GM21528 (cell line): ENCODE data around the gene STK11.
"Not testable (repeated sequence)": the region's sequence is repeated elsewhere in the genome, so short reads cannot be mapped to it uniquely, and the experiment has no call there.

Experiments used
- ATAC-seq: cut with Tn5 transposase; IDR thresholded peaks from one replicate; pipeline ENCODE4 v1.9.1; 2021; ENCODE audit warnings: mild to moderate bottlenecking, moderate library complexity; ENCODE audit not compliant: unreplicated experiment, low FRiP score

Gene STK11

DNA sequence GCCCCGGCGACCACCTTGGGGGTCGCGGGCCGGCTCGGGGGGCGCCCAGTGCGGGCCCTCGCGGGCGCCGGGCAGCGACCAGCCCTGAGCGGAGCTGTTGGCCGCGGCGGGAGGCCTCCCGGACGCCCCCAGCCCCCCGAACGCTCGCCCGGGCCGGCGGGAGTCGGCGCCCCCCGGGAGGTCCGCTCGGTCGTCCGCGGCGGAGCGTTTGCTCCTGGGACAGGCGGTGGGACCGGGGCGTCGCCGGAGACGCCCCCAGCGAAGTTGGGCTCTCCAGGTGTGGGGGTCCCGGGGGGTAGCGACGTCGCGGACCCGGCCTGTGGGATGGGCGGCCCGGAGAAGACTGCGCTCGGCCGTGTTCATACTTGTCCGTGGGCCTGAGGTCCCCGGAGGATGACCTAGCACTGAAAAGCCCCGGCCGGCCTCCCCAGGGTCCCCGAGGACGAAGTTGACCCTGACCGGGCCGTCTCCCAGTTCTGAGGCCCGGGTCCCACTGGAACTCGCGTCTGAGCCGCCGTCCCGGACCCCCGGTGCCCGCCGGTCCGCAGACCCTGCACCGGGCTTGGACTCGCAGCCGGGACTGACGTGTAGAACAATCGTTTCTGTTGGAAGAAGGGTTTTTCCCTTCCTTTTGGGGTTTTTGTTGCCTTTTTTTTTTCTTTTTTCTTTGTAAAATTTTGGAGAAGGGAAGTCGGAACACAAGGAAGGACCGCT is 729 bp downstream of the STK11 start:
- ATAC-seq = no peak

DNA sequence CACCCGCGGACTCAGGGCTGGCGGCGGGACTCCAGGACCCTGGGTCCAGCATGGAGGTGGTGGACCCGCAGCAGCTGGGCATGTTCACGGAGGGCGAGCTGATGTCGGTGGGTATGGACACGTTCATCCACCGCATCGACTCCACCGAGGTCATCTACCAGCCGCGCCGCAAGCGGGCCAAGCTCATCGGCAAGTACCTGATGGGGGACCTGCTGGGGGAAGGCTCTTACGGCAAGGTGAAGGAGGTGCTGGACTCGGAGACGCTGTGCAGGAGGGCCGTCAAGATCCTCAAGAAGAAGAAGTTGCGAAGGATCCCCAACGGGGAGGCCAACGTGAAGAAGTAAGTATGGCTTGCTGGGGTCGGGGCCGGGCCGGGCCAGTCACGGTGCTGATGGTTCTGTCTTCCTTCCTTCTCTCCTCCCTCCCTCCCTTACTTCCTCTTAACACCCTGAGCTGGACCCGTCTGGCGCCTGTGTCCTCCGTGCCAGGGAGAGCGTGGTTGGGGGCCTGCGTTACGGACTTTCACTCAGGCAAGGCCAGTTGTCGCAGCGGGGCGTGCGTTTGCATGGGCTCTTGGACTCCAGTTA is 1.4 kb downstream of the STK11 start:
- no peak for ATAC-seq

DNA sequence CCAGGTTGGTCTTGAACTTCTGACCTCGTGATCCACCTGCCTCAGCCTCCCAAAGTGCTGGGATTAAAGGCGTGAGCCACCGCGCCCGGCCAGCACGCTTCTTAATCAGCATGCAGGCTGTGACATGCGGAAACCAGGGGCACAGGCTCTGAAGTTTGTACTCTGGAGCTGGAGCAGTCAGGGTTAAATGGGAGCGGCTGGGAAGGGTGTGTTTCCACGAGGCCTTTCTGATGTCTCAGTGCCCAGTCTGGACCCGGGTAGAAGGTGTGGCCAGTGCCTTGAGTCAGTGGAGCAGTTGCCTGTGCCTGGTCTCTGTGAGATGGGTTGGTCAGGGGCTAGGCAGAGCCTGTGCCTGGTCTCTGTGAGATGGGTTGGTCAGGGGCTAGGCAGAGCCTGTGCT is 3.3 kb downstream of the STK11 start:
- not testable (repeated sequence) for ATAC-seq

DNA sequence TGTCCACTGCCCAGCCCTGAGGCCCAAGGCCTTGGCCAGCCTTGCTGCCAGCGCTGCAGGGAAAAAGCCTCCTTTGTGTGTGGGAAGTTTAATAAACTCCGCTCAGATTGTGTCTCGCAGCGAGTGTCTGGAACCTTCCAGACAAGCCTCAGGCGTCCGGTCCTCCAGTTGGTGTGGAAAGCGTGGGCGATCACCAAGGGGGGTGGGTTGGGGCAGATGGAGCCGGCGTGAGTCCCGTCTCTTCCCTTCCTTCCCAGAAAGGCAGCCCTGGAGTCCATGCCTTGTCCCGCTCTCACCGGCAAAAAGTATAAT is 4.6 kb downstream of the STK11 start:
- no peak for ATAC-seq

DNA sequence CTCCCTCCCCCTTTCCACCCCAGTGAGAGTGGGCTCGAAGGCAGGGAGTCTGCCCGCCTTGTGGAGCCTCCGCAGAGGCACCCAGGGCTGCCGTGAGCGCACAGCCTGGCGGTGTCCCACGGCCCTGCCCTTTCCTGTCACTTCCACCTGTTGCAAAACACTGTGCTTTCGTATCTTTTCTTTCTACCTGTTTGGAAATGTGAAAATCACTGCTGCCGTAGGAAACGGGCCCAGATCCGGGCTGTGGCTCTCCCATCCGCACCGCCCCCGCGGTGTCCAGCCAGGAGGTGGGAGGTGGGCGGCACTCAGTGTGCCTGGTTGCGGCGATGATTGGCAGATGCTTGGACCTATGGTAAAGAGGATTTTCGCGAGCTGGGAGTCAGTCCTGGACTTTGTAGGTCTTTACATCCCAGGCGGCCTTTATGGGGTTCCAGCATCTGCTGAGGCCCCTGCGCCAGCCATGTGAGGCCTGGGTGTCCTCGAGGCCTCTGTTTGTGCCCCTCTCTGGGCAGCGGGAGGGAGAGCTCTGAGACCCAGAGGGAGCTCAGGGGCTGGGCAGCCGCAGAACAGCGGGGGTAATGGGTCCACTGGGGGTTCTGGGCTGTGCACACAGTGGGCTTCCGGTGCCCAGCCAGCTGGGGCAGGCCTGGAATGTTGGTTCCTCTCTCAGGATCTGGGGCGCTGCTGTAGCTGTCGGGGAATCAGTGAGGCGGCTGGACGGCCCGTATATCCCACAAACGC is 6.1 kb downstream of the STK11 start:
- no peak for ATAC-seq

DNA sequence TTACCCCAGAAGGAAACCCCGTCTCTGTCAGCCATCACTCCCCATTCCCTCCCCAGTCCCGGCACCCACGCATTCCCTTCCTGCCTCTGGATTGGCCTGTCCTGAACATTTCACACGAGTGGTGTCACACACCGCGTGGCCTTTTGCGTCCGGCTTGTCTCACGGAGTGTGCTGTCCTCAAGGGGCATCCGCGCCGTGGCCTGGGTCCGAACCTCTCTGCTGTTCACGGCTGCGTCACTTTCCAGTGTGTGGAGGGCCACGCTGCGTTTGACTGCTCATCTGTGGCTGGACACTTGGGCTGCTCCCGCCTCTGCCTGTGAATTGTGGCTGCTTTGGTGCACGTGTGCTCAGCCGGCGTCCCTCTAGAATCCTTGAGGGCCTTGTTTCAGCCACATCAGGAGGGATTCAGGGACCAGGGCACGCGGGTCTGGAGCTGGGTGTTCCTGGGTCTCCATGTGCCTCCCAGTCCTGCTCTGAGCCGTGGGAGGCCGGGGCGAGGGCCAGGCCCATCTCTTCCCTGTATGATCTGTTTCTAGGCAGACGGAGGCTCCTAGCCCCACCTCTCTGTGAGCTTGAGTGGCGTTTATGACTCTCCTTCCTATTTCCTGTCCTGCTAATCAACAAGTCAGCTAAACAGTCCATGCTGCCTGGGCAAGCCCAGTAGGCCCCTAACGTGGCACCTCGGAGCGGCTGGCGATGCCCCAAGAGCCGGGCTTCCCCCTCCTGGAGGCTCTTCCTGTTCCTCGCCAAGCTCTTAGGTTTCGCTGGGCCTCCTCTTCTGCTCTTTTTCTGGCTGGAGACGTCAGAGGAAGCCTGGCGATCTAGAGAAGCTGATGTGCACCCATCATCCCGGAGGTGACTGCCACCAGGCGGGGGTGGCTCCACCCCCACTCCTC is 8.1 kb downstream of the STK11 start:
- ATAC-seq = no peak

DNA sequence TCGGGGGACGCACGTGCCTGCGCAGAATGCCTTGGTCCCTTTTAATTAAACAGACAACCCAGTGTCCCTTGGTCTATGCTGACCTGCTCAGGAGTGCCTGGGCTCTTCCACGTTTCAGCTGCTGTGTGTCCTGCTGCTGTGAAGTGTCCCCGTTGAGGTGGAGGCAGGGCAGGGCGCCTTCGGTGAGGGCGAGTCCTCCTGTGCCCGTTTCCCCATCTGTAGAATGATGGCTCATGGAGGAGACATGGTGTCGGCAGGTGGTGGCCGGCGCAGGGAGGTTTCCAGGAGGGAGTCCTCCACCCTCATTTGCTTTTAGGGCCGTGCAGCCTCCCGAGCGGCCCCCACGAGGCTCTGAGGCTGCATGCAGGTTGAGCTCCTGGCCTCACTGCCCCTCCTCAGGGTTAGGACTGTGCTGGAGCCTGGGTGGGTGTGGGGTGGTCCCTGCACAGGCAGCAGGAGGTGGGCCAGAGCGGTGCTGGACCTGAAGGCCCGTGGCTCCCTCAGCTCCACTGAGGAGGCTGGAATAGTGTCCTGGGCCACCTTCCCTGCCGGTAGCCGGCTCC is 8.8 kb downstream of the STK11 start:
- ATAC-seq = no peak

DNA sequence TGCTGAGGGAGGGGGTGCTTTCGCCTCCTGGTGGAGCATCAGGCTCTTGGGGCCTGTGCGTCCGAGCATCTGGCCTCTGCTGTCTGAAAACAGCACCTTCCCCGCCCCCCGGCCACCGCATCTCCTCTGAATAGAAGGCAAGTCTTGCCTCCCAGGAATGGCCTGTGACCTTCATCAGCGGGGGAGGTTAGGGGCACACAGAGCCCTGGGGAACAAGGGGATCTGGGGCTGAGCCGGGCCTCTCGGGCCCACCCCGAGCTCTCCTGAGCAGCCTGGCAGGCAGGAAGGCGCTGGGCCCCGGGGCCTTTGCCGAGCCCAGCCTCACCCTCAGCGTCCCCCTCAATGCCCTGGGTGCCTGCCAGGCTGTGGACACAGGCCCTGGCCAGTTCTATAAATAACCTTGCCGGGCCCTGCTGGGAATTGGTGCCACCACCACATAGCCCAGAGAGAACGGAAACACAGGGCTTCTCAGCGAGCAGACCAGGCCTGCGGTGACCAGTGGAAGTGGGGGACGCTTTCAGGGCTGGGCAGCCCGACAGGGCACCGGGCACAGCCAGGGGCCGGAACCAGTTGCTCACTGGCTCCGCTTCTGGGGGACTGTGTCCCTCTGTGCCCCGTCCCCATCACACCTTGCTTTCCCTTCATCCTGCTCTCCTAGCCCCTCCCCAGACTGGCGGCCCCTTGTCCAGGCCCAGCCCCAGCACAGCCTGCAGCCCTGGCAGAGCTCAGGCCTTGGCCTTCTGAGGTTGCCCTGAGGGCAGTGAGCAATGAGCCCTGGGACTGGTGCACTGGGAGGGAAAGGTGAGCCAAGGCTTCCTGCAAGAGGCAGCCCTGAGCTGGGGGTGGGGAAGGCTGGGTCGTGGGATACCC is 9.5 kb downstream of the STK11 start:
- ATAC-seq = no peak

DNA sequence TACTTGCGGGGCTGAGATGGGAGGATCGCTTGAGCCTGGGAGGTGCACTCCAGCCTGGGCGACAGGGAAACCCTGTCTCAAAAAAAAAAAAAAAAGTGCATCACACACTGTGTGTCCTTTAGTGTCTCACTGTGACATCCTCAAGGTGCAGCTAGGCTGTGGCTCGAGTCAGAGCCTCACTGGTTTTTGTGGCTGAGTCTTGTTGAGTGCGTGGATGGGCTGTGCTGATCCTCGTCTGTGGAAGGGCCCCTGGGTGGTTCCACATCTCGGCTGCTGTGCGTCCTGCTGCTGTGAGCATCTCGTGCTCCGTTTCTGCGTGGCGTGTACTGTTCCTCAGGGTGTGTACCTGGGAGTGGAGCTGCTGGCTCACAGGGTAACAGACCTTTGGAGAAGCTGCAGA is 11.2 kb downstream of the STK11 start:
- no peak for ATAC-seq

DNA sequence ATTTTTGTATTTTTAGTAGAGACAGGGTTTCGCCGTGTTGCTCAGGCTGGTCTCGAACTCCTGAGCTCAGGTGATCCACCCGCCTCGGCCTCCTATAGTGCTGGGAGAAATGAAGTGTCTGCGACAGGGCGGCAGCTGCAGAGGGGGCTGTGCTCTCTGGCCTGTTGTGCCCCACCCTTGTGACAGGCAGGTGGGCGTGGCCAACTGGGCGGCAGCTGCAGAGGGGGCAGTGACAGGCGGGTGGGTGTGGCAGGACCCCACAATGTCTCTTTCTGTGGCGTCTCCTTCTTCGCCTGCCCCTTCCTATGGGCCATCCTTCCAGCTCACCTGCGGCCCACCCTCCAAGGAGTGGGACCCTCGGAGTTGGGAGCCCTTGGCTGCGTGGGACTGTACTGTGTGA is 11.8 kb downstream of the STK11 start:
- ATAC-seq = no peak

DNA sequence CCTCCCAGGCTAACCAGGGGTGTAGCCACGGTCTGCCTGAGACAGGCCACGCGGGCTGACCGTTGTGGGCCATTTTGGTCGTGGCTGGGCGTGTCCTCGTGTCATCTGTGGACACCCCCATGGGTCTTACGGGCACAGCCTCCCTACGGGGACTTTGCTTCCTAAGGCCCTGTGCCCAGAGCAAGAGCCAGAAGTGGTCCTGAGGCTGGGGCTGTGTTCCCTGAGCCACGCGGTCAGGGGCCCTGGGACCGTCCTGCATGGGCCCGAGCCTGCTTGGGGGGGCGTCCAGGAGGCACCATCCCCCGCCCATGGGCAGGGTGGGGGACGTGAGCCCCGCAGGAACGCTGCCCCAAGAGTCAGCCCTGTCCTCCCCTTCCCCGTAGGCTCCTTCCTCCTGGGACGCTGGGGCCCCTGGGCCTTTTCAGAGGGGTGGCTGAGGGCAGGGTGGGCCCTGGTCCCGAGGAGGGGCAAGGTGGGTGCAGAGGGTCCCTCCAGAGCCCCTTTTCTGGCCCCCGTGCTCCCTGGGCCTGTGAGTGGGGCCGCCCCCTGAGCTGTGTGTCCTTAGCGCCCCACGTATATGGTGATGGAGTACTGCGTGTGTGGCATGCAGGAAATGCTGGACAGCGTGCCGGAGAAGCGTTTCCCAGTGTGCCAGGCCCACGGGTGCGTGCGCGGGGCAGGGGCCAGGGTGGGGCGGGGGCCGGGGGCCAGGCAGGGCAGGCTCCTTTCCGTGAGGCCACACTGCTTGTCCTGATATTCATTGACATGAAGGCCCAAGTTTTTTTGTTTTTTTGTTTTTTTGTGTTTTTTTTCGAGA is 13.4 kb downstream of the STK11 start:
- ATAC-seq = no peak

DNA sequence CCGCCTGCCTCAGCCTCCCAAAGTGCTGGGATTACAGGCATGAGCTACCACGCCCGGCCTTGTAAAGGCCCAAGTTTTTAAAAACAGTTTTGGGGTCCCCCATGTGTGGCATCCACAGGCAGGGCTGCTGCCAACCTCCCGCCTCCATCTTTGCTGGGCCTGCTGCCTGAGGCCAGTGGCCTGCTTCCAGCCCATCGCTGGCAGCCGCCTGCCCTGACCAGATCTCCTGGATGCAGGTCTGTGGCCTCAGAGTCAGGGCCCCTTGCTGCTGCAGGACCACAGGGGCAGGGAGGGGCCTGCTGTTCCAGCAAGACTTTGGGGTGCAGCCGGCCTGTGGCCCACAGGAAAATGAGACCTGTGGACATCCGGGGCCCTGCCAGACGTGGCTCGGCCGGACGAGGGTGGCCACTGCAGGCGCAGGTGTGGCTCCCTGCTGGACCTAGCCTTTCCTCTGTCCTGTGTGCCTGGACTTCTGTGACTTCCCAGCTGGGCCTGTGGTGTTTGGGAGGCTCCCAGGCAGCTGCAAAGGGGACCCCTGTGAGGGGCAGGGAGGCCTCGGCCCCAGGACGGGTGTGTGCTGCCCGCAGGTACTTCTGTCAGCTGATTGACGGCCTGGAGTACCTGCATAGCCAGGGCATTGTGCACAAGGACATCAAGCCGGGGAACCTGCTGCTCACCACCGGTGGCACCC is 14.4 kb downstream of the STK11 start:
- ATAC-seq = no peak

DNA sequence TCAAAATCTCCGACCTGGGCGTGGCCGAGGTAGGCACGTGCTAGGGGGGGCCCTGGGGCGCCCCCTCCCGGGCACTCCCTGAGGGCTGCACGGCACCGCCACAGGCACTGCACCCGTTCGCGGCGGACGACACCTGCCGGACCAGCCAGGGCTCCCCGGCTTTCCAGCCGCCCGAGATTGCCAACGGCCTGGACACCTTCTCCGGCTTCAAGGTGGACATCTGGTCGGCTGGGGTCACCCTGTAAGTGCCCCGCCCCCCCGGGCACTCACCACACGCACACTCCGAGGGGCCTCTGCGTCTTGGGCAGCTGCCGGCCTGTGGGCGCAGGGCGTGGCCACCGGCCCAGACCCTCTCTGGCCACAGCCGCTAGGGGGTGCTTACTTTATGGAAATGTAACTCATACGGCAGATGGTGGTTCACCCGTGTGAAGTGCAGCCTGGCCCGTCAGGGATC is 14.9 kb downstream of the STK11 start:
- no peak for ATAC-seq

DNA sequence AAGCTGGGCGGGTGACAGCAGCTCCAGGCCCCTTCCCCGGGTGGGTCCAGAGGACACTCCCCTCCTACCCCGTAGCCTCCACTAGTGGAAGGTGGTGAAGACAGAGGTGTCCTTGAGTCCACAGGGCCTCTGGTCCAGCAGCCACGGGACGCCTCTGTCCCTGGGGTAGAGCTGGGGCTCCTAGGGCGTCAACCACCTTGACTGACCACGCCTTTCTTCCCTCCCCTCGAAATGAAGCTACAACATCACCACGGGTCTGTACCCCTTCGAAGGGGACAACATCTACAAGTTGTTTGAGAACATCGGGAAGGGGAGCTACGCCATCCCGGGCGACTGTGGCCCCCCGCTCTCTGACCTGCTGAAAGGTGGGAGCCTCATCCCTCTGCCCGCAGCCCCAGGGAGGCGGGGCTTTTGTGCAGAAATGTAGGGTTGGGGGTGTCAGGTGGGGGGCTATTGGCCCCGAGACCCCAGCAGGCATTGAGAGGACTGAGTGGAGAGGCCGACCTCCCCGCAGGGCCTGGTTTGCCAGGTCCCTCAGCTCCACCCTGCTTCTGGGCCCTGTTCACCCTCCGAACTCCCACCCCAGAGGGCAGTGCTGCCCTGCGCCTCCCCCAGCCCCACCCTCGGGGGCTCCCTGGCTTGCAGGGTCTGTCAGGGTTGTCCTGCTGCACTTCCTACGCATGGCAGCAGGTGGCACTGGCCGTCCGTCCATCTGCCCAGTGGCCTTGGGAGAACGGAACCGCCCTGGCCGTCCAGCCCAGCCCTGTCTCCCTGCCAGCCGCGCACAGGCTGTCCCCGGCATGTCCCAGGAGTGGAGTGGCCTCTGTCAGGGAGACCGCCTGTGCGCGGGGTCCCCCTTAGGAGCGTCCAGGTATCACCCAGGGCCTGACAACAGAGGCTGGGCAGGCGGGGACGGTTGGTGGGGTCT is 15.7 kb downstream of the STK11 start:
- no peak for ATAC-seq

DNA sequence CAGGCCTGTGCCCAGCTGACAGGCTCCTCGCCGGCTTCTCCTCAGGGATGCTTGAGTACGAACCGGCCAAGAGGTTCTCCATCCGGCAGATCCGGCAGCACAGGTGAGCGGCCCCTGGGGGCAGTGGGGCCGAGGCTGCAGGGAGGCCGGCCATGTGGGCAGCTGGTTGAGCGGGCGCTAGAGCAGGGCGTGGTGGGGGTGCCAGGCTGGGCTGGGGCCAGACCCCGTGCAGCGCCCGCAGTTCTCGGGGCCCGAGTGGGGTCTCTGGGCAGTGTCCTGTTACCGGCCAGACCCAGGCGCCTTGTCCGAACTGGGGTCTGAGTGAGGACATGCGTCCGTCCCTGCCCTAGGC is 16.3 kb downstream of the STK11 start:
- ATAC-seq = no peak

DNA sequence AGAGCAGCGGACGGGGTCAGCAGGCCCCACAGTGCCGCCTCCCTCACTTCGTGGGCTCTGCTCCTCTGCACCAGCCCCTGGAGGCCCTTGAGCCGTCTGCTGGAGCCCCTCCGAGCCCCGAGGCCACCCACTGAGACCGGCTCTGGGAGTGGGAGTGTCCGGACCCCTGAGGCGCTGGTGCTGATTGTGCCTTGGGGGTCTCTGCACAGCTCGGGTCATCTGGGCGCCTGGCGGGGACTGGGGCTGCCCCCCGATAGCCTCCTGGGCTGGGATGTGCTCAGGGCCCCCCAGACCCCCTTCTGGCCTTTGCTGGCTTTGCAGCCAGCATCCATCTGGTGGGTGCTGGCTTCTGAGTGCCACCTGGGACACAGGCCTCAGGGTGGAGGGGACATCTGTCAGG is 16.8 kb downstream of the STK11 start:
- ATAC-seq = no peak
